Measurements from ENCODE around the gene NANOS2.

- TF ChIP-seq CTCF (conservative IDR thresholded peaks at IDR 0.05; ENCODE audit: low read depth, low read length) = no peak
- no peak for TF ChIP-seq EZH2 (IDR thresholded peaks at IDR 0.05; ENCODE audit: borderline replicate concordance, low read depth, low read length, poor library complexity, severe bottlenecking)
These were observed 46.1 kb upstream of the NANOS2 start for GRCh38 chr19:45960595-45961235.

Measured in A673 (cell line).